ENCODE data around the gene TBCD. TPM values are rescaled to one million over a fixed set of nuclear protein-coding genes. Genes with fewer than 3 reads are reported as not detected.

The TBCD gene
- total RNA-seq, 6 experiments from 2014 or later, result 47.3 to 67.6 (median 62.5) TPM

DNA sequence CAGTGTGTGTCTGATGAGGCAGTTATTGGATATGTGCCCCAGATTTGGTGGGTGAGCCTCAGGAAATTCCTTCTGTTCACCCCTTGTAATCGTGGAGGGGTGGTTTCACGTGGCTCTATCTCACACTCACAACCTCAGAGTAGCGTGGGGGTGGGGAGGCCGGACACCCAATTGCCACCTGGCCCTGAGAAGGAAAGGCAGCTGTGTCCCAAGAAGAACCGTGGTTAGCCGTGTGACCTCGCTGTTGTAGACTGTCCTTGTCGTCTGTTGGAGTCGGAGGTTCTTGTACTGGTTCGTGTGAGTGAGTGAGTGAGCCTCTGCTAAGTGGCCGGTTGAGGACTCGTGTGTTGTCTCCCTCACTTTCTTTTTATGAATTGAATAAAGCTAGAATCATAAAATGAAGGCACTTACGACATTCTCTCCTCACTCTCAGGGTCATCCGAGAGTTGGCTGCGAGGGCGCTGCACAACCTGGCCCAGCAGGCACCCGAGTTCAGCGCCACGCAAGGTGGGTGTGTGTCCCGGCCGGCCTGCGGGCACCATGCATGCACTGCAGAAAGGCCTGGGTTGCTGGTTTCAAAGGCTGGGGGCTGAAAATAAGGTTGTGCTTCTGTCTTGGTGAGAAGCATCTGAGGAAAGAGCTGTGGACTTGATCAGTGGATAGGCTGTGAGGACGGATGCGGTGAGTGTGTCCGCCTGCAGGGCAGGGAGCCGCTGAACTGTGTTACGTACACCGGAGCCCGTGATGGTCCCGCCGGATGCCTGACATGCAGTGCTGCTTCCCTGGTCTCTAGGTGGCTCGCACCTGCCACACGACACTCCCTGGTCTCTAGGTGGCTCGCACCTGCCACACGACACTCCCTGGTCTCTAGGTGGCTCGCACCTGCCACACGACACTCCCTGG, 151.4 kb downstream of the TBCD start:
- Mint-ChIP-seq H3K4me3 (no peak overlapping the region), H3K27ac (no peak overlapping the region), H3K36me3 (ENCODE audit: low read depth) (peaks cover 5% of the 10 kb centered on the region; the same call in 1 of the 2 replicates), H3K4me1 (ENCODE audit: low read depth) (peaks cover 10% of the 10 kb centered on the region; the same call in 1 of the 2 replicates), H3K27me3 (ENCODE audit: insufficient read depth) (peaks cover 2% of the 10 kb centered on the region; the same call in 1 of the 2 replicates), H3K9me3 (no peaks in the 10 kb centered on the region)
- no peak for DNase-seq
- TF ChIP-seq, protein P1, sequence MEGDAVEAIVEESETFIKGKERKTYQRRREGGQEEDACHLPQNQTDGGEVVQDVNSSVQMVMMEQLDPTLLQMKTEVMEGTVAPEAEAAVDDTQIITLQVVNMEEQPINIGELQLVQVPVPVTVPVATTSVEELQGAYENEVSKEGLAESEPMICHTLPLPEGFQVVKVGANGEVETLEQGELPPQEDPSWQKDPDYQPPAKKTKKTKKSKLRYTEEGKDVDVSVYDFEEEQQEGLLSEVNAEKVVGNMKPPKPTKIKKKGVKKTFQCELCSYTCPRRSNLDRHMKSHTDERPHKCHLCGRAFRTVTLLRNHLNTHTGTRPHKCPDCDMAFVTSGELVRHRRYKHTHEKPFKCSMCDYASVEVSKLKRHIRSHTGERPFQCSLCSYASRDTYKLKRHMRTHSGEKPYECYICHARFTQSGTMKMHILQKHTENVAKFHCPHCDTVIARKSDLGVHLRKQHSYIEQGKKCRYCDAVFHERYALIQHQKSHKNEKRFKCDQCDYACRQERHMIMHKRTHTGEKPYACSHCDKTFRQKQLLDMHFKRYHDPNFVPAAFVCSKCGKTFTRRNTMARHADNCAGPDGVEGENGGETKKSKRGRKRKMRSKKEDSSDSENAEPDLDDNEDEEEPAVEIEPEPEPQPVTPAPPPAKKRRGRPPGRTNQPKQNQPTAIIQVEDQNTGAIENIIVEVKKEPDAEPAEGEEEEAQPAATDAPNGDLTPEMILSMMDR (IDR thresholded peaks at IDR 0.05), result no peak

DNA sequence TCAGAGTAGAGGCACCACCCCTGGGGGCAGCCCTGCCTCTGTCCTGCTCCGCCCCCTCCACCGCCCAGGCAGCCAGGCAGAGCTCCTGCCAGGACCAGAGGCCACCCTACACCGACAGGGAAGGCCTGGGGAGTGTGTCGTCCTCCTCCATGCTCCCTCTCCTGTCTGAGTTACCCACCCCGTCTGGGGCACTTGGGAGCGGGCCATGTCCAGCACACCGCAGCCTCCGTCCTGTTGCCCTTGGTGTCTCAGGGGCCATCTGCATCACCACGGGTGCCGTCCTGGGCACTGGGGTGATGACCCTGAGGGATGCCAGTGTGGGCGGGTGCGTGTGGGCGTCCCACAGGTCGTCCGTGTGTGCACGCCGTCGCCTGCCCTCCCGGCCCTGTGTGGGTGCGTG, 153.3 kb downstream of the TBCD start:
- peaks cover 2% of the 10 kb centered on the region; the same call in 1 of the 2 replicates for H3K27me3 Mint-ChIP-seq (ENCODE audit: insufficient read depth)
- H3K27ac Mint-ChIP-seq, result no peak overlapping the region
- H3K36me3 Mint-ChIP-seq (ENCODE audit: low read depth), result peaks cover 5% of the 10 kb centered on the region; the same call in 1 of the 2 replicates
- peaks cover 9% of the 10 kb centered on the region; the same call in 1 of the 2 replicates for H3K4me1 Mint-ChIP-seq (ENCODE audit: low read depth)
- TF ChIP-seq, protein P1 (IDR thresholded peaks at IDR 0.05), result no peak
- H3K9me3 Mint-ChIP-seq, result no peaks in the 10 kb centered on the region
- H3K4me3 Mint-ChIP-seq, result no peak overlapping the region
- no peak for DNase-seq

DNA sequence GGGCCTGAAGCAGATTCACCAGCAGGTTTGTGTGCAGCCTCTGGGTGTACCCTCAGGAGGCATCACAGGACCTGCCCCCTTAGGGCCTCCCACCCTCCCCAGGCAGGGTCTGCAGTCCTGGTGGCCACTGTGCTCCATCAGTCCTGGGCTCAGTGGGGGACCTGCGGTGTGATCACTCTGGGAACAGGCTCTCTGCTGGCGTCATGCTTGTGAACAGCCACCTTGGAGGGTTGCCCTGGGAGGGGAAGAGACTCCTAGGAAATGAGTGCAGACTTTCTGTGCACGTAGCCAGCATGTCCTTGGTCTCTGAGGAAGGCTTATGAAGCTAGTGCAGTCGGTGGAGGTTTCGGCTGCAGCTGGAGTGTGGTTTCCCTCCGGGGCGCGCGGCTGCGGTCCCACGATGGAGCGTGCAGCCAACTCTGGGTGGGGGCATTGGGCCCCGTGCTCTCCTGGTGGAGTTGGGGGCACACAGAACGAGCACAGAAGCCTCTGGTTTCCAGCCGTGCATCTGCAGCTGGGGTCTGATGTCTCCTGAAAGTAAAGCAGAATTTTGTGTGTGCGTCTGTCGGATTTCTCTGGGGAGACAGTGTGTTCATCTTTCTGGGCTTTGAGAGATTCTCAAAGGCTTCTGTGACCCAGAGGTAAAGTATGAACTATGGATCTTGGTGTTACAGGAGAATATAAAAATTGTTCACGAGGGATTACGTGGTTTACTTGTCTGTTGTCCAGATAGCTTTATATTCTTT, 156.1 kb downstream of the TBCD start:
- TF ChIP-seq, protein P1 (IDR thresholded peaks at IDR 0.05), result no peak
- Mint-ChIP-seq H3K27me3 (ENCODE audit: insufficient read depth) (peaks cover 6% of the 10 kb centered on the region; the same call in 1 of the 2 replicates), H3K27ac (no peak overlapping the region)

DNA sequence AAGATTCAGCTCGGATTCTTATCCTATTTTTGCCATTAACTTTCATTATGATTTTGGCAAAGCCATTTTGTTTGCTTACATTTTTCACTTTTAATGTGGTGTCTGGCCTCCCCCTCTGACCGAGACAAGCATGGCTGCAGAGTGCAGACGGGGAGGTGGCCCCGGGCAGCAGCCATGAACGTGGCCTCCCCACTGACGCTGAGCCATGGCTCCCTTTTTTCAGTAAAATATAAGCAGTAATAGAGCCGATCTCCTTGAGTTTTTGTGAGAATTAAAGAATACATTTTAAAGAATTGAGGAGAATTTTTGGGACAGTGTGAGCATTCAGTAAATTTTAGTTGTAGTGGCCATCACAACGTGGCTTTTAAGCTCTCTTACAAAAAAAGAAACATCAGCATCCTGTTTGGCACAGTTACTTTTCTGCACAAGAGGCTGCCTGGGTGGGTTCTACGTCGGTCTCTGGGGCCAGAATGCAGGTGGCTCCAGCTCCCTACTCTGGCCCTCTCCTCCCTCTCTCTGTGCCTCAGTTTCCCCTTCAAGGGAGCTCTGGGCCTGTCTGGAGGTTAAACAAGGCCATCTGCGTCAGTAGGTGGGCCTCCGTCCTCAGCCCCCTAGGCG, 156.8 kb downstream of the TBCD start:
- Mint-ChIP-seq H3K27ac (no peak overlapping the region), H3K4me3 (no peak overlapping the region), H3K36me3 (ENCODE audit: low read depth) (peaks cover 5% of the 10 kb centered on the region; the same call in 1 of the 2 replicates), H3K9me3 (no peaks in the 10 kb centered on the region), H3K27me3 (ENCODE audit: insufficient read depth) (peaks cover 6% of the 10 kb centered on the region; the same call in 1 of the 2 replicates), H3K4me1 (ENCODE audit: low read depth) (no peaks in the 10 kb centered on the region)
- DNase-seq, result no peak
- TF ChIP-seq, protein P1 (IDR thresholded peaks at IDR 0.05), result no peak

More for the DNA sequence above, 156.1 kb downstream of the TBCD start:
- DNase-seq, result no peak
- Mint-ChIP-seq H3K4me1 (ENCODE audit: low read depth) (no peaks in the 10 kb centered on the region), H3K9me3 (no peaks in the 10 kb centered on the region), H3K36me3 (ENCODE audit: low read depth) (peaks cover 5% of the 10 kb centered on the region; the same call in 1 of the 2 replicates), H3K4me3 (no peak overlapping the region)

DNA sequence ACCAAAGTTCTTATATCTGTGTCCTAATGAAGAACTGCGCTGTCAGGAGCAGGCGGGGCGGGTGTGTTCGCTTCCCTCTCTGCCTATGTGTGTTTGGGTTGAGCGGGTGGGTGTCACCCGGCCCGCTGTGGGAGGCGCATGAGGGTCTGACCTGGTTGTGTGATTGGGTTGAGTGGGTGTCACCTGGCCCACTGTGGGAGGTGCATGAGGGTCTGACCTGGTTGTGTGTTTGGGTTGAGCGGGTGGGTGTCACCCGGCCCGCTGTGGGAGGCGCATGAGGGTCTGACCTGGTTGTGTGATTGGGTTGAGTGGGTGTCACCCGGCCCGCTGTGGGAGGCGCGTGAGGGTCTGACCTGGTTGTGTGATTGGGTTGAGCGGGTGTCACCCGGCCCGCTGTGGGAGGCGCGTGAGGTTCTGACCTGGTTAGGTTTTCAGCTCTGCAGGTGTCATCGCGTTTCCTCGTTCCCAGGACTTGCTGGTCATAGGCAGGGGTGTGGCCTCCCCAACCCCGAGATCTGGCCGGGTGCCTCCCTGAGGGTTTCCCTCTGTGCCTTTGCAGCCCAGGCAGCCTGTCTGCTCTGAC, 157.5 kb downstream of the TBCD start:
- H3K4me1 Mint-ChIP-seq (ENCODE audit: low read depth), result no peaks in the 10 kb centered on the region
- H3K27me3 Mint-ChIP-seq (ENCODE audit: insufficient read depth), result peaks cover 6% of the 10 kb centered on the region; the same call in 1 of the 2 replicates
- H3K27ac Mint-ChIP-seq, result no peak overlapping the region
- H3K36me3 Mint-ChIP-seq (ENCODE audit: low read depth), result 0 out of 2 replicates have a peak, but pooled peaks cover under 1% of the 10 kb centered on the region
- no peak for DNase-seq
- TF ChIP-seq, protein P1 (IDR thresholded peaks at IDR 0.05), result no peak
- H3K4me3 Mint-ChIP-seq, result no peak overlapping the region
- H3K9me3 Mint-ChIP-seq, result no peaks in the 10 kb centered on the region

Data from HFFc6 (cell line).